GM18870 (cell line): ENCODE results near the gene BANK1.
A peak's percentile ranks its signal among the peaks of the same experiment; 100 is the strongest.

Experiments
- ATAC-seq: cut with Tn5 transposase; IDR thresholded peaks from one replicate; pipeline ENCODE4 v1.9.1; 2021; ENCODE audit warnings: moderate library complexity; ENCODE audit not compliant: unreplicated experiment

The BANK1 gene

DNA sequence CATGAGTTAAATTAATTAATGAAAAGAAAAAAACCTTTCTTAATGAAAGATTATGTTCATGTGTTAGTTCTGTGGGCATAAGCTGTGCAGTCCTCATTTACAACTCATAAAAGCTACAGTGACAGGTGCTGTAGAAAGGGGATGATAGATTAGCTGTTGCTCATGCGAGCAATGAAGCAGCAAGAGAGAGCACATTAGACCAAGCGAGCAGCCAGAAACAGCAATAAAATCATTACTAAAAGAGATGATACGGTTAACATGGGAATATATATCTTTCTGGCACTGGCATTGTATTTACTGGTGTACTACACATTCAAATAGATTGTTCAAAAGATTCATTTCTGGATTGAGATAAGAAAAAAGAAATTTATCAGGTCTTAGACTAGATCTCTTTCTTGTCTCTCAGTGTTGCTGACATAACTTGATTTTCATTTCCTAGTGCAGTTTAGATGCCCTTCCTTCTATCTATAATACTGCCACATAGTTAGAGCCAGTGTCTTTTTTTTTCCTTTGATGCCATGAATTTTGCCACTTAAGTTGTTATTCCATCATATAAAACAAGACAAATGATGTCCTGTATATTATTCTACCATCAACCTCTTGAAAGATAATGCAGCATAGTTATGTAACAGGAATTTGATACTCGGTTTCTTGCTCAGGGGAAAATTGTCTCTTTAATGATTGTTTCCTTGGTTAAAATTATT, 164.6 kb downstream of the BANK1 start:
- ATAC-seq: no peak

DNA sequence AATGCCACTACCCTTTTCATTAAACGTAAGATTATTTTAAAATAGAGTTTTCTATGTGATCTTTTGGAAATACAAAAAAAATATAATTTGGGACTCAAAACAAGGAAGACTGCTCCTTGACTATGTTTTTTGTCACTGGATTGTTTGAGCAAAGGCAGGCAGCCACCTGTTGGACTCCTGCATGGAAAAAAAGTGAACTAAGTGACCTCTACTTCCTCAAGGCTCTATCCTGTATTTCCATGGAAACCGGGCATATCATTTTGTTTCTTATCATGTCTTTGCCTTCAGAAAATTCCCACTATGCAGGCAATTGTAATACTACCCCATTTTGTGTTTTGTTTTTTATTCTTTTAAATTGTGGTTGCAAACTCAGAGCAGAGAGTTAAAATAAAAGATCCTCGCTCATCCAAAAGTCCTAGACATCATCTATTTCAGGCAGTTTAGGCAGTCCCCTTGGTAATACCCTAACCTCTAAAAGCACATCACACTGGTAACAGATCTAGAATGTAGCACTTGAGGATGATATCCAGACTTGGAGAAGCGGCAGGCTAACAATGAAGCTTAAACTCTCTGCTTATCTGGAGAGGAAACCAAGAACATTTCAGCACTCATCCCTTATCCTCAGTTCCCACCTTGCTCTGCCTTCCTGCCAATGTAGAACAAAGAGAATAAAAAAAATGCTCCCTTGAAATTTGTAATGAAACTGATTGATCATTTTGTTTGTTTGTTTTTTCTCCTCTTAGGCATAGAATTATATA, 165.7 kb downstream of the BANK1 start:
- no peak for ATAC-seq

DNA sequence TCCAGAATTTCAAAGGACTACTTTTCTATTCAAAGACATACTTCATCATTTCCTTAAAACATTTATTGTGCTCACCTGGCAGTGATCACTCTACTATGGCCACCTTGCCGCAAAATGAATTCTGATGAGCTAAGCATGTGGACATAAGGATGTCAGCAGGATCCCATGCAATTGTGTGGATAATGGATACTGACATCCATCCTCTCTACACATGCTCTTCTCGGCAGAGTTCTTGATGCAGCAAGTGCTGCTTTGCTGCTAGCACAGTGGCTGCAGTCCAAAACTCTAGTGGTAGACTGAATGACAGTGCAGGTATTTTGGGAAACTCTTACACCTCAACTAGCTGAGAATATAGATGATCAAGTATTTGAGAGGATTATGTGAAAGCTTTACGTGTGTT, 168.0 kb downstream of the BANK1 start:
- ATAC-seq: no peak

DNA sequence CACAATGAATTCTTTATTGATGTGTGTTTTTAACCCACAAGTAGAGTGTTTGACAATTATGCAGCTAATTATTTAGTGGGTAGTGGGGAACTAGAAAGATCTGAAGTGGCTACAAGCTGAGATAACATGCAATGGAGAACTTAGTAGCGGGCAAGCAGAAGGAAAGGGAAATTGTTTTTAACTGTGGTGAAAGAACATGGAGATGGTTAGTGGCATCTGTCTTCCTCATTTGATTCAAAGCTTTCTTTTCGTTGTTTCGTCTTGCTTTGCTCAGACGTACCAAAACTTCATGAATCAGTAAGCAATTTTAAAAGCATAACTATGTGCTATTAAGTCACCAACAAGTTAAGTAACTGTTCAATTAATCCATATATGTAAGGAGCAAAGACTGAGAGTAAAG, 169.9 kb downstream of the BANK1 start:
- no peak for ATAC-seq

DNA sequence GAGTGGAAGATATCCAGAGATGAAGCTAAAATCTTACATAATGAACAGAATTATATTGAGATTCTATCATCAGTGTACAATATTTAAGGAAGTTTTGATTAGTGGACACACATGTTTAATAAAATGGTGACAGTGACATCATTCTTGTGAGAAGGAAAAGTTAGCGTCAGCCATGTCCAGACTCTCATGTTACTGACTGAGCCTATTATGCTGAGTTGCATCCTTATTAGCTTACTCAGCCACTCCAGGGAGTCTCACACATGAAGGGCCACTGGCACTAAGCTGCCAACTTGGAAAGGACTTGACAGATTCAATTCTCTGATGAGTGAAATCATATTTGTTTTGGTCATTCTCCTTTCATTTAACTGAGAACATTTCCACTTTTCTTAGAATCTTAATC, 170.6 kb downstream of the BANK1 start:
- ATAC-seq: no peak

DNA sequence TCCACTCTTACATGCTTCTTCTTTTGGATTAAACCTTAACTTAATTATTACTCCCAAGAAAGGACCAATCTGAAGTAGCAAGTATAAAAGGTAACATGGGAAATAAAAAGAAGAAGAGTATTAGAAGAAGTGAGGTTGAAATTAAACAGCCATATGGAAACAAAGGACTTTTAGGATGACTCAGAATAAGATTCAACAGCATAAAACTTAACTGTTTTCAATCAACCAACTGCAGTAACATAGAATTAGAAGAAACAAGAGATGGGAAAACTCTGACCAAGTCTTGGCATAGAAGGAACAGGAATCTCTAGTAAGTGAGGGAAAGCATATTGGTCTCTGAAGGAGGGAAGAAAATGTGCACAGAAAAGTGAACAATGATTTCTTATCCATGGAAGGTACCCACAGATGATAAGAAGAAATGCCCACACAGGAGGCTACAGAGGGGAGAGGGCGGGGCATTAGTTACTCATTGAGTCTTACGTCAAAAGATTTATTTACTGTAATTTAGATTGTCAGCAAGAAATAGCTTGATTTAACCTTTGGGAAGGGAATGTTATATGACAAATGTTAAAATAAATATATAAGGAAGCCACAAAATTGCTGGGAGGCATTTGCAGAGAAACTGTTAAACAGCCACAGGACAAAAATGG, 177.3 kb downstream of the BANK1 start:
- no peak for ATAC-seq

DNA sequence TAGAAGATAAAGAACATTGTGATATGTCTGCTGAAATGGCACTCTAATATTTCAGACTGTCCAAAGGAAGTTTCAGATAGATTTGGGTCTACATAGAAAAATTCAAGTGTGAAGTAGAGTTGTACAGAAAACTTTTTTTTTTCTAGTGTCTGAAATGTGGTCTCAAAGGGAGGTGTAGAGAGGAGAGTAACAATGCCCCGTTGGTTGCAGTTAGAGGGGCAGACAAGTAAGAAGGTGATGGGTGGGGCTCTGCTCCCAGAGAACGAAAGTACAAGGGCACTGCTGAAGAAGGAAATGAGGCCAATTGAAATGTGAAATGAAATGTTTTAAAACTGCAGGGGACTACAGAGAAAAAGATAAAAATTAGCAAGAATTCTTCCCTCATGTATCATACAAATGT, 177.8 kb downstream of the BANK1 start:
- no peak for ATAC-seq

DNA sequence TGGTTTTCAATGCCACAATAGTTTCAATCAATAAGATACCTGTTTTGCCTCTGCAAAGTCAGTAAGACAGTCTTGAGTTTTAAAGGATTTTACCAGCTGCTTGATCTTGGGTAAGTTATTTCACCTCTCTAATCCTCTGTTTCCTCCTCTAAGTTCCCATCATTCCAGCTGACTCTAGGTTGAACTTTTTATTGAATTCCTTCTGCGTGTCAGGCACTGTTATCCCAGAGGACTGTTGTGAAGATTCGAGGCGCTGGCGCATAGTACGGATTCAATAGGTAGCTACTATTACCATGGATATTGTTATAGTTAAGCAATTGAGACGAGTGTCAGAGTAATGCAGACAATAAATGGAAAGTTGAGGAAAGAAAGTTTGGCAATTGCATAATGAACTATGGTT, 179.4 kb downstream of the BANK1 start:
- ATAC-seq: no peak

DNA sequence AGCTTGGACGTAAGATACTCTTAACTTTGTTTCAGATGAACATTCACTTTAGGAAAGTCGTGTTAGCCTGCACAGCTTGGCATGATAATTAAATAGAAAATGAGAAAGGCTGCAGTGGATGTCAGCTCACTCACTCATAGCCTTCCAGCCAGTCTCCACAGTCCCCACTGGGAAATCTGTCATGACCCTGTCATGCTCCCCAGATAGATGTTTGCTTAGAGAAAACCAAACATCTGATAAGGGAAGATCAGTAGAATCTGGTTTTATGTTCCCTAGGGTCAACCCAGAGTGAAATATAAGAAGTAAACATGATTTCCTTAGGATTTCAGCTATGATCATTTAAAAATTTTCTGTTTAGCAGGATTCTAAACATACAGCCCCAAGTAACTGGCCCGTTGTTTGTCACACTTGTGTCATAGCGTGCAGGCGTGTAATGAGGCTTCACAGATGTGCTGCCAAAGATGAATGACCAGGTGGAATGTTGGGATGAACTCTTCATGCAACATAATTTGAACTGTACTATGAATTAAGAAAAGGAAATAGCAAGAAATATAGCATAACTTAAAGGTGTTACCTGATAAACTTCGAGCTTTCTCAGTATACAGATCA, 180.1 kb downstream of the BANK1 start:
- ATAC-seq: no peak

DNA sequence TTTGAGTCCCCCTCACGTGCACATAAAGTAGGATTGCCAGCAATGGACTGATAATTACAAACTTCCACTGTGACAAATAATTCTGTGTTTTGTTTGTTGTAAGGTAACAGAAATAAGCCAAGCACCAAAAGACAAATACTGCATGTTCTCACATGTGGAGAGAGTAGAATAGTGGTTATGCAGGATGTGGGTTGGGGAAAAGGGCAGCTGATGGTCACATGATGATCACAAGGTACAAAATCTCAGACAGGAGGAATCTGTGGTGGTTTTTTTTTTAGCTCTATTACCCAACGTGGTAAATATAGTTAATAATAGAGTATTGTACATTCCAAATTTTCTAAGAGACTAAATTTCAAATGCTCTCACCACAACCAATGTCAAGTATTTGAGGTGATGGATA, 182.3 kb downstream of the BANK1 start:
- ATAC-seq: no peak

DNA sequence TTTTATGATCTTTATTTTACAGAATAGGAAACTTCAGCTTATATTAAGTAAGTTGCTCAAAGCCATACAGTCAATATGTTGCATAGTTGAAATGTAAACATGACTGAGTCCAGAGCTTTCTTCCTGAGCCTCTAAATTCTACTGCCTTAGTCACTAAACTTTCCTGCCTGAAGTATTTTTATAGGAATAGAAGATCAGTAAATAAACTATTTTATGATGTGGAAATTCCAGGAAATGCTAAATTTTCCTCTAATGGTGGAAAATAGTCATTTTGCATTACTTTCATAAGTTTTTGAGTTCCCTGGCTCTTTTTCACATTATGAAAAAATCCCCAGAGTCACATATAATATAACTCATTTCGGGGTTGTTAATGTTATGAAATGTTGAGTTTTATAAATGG, 182.8 kb downstream of the BANK1 start:
- no peak for ATAC-seq

DNA sequence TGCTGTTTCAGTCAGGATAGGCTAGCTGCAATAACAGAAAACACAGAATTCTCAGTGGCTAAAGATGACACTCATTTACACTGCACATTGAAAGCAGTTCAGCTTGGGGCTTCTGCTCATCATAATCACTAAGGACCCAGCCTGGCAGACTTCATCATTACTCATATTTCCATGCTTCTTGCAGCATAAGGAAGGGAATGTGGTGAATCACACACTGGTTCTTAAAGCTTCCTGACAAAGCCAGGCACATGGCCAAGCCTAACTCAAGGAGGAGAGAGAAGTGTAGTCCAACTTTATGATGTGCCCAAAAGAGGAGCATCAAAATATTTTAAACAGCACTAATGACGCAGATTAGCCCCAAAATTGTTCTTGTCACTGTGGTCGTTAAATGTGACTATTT, 186.5 kb downstream of the BANK1 start:
- no peak for ATAC-seq

DNA sequence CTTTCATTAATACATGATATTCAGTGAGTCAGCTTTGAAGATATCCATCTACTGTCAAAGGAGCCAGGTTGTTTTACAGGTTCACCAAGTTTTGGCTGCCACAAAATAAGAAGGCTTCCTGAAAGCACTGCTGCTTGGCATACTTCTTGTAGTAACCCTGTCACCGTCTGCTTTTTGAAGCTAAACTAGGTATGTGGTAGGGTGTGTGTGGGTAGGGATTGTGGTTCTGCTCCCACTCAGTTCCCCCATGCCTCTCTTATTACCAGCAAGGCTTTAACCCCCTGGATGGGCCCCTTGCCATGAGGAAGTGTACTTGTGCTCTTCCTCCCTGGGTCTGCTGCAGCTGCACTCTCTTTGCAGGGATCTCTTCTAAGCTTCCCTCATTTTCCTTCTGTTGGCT, 191.2 kb downstream of the BANK1 start:
- no peak for ATAC-seq

DNA sequence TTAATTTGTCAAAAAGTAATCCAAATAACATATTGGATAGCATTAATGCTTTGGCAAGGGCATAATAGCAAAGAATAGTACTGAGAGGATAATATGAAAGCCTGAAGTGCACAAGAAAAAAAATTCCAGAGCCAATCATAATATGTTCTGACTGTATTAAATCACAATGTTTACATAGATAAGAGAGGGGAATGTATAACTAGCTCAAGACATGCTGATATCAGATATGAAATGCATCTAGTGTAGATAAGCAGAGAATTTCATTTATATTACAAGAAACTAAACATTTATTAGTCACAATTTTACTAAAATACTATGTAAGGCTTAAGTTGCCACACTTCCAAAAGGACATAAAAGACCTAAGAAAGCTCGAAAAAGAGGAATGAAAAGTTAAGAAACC, 193.3 kb downstream of the BANK1 start:
- no peak for ATAC-seq

DNA sequence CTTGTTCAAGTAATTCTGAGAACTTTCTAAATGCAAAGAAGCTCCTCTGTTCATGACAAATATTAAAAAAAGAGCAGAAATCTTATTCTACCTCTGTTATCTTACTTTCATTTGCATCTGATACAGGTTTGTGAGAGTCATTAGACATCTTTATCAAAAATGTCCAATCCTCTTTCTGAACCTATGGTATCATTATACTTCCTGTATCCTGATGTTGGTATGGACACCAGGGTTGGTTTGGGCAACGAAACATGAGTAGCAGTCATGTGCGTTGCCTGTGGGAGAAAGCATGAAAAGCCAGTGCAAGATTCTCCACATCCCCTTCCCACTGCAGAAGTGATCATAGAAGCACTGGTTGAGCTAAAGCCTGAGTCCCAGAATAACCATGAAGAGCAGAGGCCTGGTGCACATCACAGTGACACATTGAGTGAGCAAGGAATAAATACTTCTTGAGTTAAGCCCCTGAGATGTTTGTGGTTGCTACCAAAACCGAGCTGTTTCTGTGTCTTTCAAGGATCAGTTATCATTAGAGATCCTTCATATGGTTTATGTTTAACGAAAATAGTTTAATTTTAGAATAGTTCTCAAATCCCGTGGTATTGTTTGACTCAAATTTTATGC, 197.2 kb downstream of the BANK1 start:
- peak; percentile 92 for ATAC-seq

DNA sequence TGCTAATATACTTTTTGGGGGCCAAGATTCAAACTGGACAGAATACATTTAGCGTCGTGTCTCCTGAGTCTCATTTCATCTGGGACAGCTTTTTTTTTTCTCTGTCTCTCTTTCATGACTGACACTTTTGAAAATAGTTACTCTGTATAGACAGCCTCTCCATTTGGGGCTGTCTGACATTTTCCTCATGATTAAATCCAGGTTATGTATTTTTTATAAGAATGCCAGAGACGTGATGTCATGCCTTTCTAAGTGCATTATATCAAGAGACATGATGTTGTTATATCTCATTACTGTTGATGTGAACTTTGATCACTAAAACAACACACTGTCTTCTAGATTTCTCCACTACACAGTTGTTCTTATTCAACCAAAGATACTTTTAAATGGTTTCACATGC, 199.0 kb downstream of the BANK1 start:
- ATAC-seq: no peak

DNA sequence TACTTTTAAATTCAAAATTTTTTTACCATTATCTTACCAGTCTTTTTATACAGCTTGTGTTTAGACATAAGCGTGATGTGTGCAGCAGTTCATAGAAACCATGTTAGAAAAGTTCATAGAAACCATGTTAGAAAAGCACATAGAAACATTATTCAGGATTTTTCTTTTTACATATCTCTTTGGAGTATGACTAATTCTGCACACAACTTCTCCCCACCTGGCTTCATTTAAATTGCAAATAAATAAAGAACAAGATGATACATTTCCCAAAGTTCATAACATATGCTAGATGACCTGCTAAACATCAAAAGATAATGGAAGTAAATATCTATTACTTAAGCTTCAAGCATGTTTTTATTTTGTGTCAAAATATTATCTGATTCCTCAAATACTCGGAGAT, 201.9 kb downstream of the BANK1 start:
- ATAC-seq: no peak

DNA sequence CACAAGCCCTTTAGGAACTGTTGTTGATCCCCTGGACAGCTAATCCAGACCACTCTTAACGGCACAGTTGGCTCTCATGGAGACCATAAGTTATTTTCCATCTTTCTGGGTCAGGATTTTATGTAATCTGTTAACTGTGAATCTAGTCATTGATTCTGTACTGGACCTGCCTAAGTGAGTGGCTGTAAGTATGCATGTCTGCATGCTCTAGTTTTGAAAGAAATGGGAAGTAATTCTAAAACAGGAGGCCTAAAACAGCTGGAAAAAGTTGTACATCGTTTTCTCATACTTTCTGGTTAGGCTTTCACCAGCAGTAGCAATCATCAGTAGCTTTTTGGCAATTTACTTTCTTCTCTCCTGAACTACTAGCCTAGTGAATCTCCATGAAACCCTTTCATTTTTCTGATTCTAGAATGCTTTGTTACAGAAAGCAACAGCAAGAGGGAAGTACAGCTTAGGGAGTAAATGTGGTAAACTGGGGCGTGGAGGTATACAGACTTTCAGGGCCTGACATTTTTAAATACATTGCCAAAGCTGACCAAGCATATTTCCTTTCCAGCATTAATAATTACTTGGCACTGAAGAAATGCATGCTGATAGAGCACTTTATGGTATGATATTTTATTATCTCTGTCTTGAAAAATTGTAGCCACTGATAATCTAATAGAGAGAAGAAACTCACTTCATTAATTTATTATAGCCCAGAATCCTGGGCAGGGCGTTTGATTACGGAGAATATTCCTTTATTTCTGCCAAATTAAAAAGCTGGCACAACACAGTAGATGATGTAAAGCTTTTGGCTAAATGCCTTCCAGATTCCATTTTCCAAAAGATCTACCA, 202.7 kb downstream of the BANK1 start:
- ATAC-seq: no peak

DNA sequence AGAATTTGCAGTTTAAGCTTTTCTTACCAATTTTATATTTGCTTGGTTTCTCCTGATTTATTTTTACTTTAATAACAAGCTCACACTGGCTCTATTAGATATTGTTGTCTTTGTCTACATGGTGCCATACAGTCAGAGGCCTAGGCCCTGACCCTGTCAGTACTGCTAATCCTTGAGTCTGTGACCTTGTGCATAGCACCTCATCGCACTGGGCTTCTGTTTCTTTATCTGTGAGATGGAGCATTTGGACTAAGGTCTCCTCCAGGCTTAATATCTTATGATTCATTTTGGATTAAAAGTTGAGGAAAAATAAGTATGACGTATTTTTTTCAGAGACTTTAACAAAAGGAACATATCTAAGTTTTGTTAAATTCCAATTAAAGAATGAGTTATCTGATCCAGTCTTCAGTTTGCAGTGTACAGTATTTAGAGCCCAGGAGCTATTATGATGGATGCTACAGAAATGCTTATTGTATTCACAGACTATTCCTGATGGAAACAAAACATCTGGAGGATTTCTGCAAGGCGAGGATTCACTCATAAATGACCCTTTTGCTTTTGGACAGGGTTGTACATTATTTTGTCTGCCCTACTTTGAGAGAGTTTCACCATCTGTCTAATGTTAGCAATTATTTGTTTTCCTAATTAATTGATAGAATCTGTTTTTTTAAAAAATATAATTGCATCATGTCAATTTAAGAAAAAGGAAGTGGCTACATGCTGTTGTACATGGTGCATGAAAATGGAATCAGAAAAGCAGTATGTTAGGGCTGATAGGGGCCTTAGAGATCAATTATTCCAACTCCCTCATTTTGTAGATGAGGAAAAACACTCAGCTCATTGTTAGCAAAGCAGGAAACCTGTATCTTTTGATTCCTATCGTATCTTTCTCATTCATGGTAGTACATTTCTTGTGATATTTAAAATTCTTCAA, 203.6 kb downstream of the BANK1 start:
- ATAC-seq: no peak
